Right lobe of liver (tissue), 4 donors: ENCODE results near the gene PKDREJ.

Experiments
- POLR2A ChIP-seq: fragments of 450-650 bp; IDR thresholded peaks from one replicate; pipeline ENCODE4 v1.6.1; 2017; ENCODE audit warnings: antibody characterized with exemption, mild to moderate bottlenecking
- TF ChIP-seq, protein P1 (sequence below), 4 donors: fragments of 200-600 bp in 3 of 4; fragments of 450-650 bp in 1 of 4; IDR thresholded peaks; one replicate each; pipeline versions ENCODE4 v1.5.1 to v1.8.0; 2016 to 2022; ENCODE audit warnings: antibody characterized with exemption in 4 of 4, mild to moderate bottlenecking in 2 of 4
- donor health status: DM: no; HTN: no; CAD: no.
- donor health status: DM: no; HTN: no; CAD: no.
- donor health status: DM: no; HTN: yes; CAD: no.

DNA sequence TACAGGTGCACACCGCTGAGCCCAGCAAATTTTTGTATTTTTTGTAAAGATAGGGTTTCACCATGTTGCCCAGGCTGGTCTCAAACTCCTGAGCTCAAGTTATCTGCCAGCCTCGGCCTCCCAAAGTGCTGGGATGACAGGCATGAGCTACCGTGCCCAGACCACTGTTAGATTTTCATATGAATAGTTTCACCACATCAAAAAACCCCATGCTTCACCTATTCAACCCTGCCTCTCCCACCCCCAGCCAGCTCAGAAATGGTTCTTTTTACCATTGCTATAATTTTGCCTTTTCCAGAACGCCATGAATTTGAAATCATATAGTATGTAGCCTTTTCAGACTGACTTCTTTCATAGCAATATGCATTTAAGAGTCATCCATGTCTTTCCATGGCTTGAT, 50.9 kb downstream of the PKDREJ start:
- TF ChIP-seq, protein P1, sequence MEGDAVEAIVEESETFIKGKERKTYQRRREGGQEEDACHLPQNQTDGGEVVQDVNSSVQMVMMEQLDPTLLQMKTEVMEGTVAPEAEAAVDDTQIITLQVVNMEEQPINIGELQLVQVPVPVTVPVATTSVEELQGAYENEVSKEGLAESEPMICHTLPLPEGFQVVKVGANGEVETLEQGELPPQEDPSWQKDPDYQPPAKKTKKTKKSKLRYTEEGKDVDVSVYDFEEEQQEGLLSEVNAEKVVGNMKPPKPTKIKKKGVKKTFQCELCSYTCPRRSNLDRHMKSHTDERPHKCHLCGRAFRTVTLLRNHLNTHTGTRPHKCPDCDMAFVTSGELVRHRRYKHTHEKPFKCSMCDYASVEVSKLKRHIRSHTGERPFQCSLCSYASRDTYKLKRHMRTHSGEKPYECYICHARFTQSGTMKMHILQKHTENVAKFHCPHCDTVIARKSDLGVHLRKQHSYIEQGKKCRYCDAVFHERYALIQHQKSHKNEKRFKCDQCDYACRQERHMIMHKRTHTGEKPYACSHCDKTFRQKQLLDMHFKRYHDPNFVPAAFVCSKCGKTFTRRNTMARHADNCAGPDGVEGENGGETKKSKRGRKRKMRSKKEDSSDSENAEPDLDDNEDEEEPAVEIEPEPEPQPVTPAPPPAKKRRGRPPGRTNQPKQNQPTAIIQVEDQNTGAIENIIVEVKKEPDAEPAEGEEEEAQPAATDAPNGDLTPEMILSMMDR (IDR thresholded peaks at IDR 0.05) = no peak
- no peak for TF ChIP-seq POLR2A
